Esophagus muscularis mucosa (tissue), 4 donors: ENCODE data around the gene TRIB2. TPM values are rescaled to one million over a fixed set of nuclear protein-coding genes. Genes with fewer than 3 reads are reported as not detected.
A peak's percentile ranks its signal among the peaks of the same experiment; 100 is the strongest.

Experiments used
- DNase-seq: peaks from one replicate; pipeline ENCODE4 v3.0.0-alpha.2; 2017; ENCODE audit errors: extremely low spot score
- H3K27ac ChIP-seq, 4 donors: fragments of 200-600 bp; sonication (generic); replicated peaks in 1 of 4; 1 replicate in 3 of 4; 2 replicates in 1 of 4; pipeline ENCODE4 v1.5.1; 2016 to 2019; ENCODE audit warnings: mild to moderate bottlenecking in 1 of 4
- H3K27me3 ChIP-seq, 4 donors: fragments of 200-600 bp; sonication (generic); one replicate each; pipeline versions ENCODE4 v1.5.1 to v1.6.0; 2016 to 2019
- H3K36me3 ChIP-seq, 4 donors: fragments of 200-600 bp; sonication (generic); one replicate each; pipeline ENCODE4 v1.5.1; 2016 to 2019
- H3K4me1 ChIP-seq, 4 donors: fragments of 200-600 bp; sonication (generic); one replicate each; pipeline ENCODE4 v1.5.1; 2016 to 2019
- H3K4me3 ChIP-seq, 4 donors: fragments of 200-600 bp; sonication (generic); 1 replicate in 2 of 4; 2 replicates in 2 of 4; pipeline ENCODE4 v1.5.1; 2016 to 2019; ENCODE audit warnings: mild to moderate bottlenecking in 4 of 4, moderate library complexity in 1 of 4
- H3K9me3 ChIP-seq, 4 donors: fragments of 200-600 bp; sonication (generic); 1 replicate in 3 of 4; 2 replicates in 1 of 4; pipeline ENCODE4 v1.5.1; 2016 to 2019
- EP300 ChIP-seq: sonication (generic); formaldehyde crosslinking; IDR thresholded peaks from one replicate; pipeline ENCODE4 v1.6.1; 2017; ENCODE audit warnings: antibody characterized with exemption
- POLR2A ChIP-seq: fragments of 450-650 bp; IDR thresholded peaks from one replicate; pipeline ENCODE4 v1.6.1; 2017; ENCODE audit warnings: antibody characterized with exemption, moderate library complexity, mild to moderate bottlenecking, low read depth
- POLR2AphosphoS5 ChIP-seq, 2 donors: sonication (generic); formaldehyde crosslinking; IDR thresholded peaks; one replicate each; pipeline ENCODE4 v1.6.1; 2017; ENCODE audit warnings: antibody characterized with exemption in 2 of 2
- WGBS: methylation state at CpG from one replicate; pipeline ENCODE4 v1.1.5; 2018; 5-methylcytosine and 5-hydroxymethylcytosine counted together
- intact Hi-C: fragments of 100-400 bp; cut with DNase I; formaldehyde crosslinking; loops from one replicate; pipeline ENCODE4 v1.15.1; 2023
- total RNA-seq, 4 donors: library from RNA; depleted of rRNA; stranded (reverse); fragments of >200 nt; gene quantifications; one replicate each; pipeline versions ENCODE4 v1.1.0 to v1.2.1, GENCODE V29; 2016
- TF ChIP-seq, protein P1 (sequence below), 3 experiments: fragments of 200-600 bp in 2 of 3; fragments of 450-650 bp in 1 of 3; sonication (generic) in 2 of 3; IDR thresholded peaks; one replicate each; pipeline ENCODE4 v1.5.1; 2017 to 2019; ENCODE audit warnings: antibody characterized with exemption in 3 of 3, mild to moderate bottlenecking in 2 of 3, moderate library complexity in 1 of 3

The TRIB2 gene
- total RNA-seq, 4 donors from 2014 or later, result 31.5 to 52.3 (median 39.2) TPM

DNA sequence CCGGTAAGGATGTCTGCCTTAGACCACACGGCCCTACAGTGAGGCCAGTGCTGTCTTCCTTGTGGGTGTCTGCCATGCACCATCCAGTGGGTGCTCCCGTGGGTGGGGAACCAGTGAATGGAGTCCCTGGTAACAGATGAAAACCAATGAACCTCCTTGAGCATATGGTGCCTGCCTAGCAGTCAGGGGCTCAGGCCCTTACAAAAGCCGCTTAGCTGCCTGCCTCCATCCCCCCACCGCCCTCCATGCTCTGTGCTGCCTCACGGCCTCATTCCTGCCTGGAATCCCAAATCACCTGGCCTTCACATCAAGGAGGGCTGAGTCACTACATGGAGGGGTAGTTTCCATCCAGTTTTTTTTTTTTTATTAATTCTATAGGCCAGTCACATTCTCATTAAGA lies 30.8 kb upstream of the TRIB2 start:
- Histone ChIP-seq H3K4me3 (no peak overlapping the region), H3K36me3 (no peaks in the 10 kb centered on the region), H3K27ac (peak overlapping the region in 2 of 4 donors; percentile 61 to 81), H3K27me3 (no peaks in the 10 kb centered on the region), H3K4me1 (peaks cover 0 to 40% (median 27%) of the 10 kb centered on the region in 4 donors), H3K9me3 (peaks cover 0 to 6% (median 2%) of the 10 kb centered on the region in 4 donors)
- intact Hi-C loops, result no loop called here
- no peak for TF ChIP-seq POLR2AphosphoS5 (IDR thresholded peaks at IDR 0.05)
- TF ChIP-seq EP300, result no peak
- TF ChIP-seq, protein P1, sequence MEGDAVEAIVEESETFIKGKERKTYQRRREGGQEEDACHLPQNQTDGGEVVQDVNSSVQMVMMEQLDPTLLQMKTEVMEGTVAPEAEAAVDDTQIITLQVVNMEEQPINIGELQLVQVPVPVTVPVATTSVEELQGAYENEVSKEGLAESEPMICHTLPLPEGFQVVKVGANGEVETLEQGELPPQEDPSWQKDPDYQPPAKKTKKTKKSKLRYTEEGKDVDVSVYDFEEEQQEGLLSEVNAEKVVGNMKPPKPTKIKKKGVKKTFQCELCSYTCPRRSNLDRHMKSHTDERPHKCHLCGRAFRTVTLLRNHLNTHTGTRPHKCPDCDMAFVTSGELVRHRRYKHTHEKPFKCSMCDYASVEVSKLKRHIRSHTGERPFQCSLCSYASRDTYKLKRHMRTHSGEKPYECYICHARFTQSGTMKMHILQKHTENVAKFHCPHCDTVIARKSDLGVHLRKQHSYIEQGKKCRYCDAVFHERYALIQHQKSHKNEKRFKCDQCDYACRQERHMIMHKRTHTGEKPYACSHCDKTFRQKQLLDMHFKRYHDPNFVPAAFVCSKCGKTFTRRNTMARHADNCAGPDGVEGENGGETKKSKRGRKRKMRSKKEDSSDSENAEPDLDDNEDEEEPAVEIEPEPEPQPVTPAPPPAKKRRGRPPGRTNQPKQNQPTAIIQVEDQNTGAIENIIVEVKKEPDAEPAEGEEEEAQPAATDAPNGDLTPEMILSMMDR (IDR thresholded peaks at IDR 0.05), result no peak
- TF ChIP-seq POLR2A, result no peak
- peak; percentile 66 for DNase-seq
- 96% methylated on average over 6 of the region's 6 CpGs for WGBS

DNA sequence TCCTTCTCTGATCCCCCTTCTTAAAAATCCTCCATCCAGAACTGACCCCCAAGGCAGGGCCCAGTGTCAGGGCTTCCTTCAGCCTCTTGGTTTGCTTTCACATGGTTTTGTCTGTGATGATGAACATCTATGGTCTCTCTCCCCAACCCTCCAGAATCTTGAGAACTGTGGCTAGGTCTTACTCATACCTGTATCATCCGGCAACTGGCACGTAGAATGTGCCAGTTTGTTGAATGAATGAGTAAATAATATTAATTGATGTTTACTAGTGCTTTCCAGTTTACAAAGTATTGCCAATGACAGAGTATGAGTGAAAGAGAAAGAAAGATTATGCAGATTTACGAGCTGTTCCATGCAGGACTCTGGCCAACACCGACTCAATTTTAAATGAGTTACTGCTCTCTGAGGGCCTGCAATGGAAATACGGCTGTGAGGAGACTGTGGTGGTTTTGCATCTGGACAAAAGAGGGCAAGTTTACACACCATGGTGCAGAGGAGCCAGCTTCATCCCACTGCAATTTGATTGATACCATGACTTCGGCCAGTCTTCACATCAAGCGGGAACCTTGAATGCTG lies 29.9 kb upstream of the TRIB2 start:
- Histone ChIP-seq H3K4me1 (peaks cover 0 to 40% (median 27%) of the 10 kb centered on the region in 4 donors), H3K36me3 (no peaks in the 10 kb centered on the region), H3K27me3 (no peaks in the 10 kb centered on the region), H3K9me3 (peaks cover 0 to 6% (median 3%) of the 10 kb centered on the region in 4 donors), H3K4me3 (no peak overlapping the region), H3K27ac (no peak overlapping the region)
- TF ChIP-seq, protein P1 (IDR thresholded peaks at IDR 0.05), result no peak
- TF ChIP-seq POLR2AphosphoS5 (IDR thresholded peaks at IDR 0.05), result no peak
- TF ChIP-seq EP300, result no peak
- 75% methylated on average over 7 of the region's 7 CpGs for WGBS
- DNase-seq, result peak; percentile 50
- intact Hi-C loops, result no loop called here

DNA sequence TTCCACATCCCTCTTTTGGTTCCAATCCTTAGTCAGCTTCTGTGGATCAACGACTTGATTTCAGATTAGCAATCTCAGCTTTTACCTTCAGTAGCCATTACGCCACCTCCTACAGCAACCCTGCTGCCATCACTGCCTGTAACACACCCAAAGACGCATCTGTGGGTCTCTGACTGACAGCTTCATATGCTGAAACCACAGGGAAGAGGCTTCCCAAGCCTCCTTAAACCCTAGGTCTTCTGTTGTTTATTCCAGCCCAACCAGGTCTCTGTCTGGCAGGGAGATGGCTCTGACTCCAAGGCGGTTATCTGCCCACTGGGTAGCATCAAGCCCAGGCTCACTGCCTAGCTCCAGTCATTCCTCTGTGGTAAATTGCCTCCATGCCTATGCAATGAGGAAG lies 28.6 kb upstream of the TRIB2 start:
- Histone ChIP-seq H3K36me3 (no peaks in the 10 kb centered on the region), H3K27me3 (no peaks in the 10 kb centered on the region), H3K4me1 (peaks cover 0 to 32% (median 24%) of the 10 kb centered on the region in 4 donors), H3K27ac (no peak overlapping the region), H3K9me3 (peaks cover 0 to 6% (median 5%) of the 10 kb centered on the region in 4 donors), H3K4me3 (no peak overlapping the region)
- intact Hi-C loops, result no loop called here
- peak; percentile 80 for DNase-seq
- TF ChIP-seq EP300 (no peak), POLR2AphosphoS5 (IDR thresholded peaks at IDR 0.05) (no peak), POLR2A (no peak)
- TF ChIP-seq, protein P1 (IDR thresholded peaks at IDR 0.05), result no peak
- 79% methylated on average over 4 of the region's 4 CpGs for WGBS

DNA sequence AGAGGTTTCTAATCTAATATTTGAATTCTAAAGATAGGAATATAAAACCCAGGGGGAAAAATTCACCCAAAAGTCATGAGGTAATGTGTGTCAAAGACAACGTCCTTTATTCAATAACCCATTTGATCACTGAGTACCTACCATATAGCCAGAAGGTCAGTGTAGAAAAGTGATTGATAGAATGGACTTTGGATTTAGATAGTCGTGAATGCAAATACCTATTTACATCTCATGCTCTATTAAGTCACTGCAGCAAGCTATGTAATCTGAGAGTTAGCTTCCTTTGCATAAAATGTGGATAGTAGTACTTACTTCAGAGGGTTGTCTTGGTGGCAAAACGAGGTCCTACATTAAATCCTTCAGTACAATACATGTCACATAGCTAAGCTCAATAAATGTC lies 27.8 kb upstream of the TRIB2 start:
- peaks cover 0 to 6% (median 5%) of the 10 kb centered on the region in 4 donors for H3K9me3 ChIP-seq
- H3K36me3 ChIP-seq, result no peaks in the 10 kb centered on the region
- no peak overlapping the region for H3K4me3 ChIP-seq
- DNase-seq, result no peak
- H3K4me1 ChIP-seq, result peaks cover 0 to 26% (median 16%) of the 10 kb centered on the region in 4 donors
- no peak overlapping the region for H3K27ac ChIP-seq
- TF ChIP-seq EP300 (no peak), POLR2AphosphoS5 (IDR thresholded peaks at IDR 0.05) (no peak), POLR2A (no peak)
- TF ChIP-seq, protein P1 (IDR thresholded peaks at IDR 0.05), result no peak
- H3K27me3 ChIP-seq, result no peaks in the 10 kb centered on the region
- WGBS, result 82% methylated on average over 3 of the region's 3 CpGs
- intact Hi-C loops, result no loop called here

DNA sequence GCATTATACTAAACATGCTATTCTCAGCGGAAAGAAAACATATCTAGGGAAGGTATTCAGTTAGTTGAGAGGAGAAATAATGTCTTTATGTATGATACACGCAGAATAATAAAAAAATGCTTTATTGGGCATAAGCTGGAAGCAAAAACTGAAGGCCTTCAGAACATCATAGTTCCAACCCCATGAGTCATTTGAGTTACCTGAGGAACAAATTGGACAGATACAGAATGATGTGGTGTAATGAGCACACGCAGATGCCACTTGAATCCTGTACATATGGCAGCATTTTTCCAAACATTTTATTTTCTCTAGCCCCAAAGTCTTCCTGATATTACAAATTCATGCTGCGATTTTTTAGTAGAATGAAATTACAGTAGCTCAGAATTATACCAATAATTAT lies 23.2 kb upstream of the TRIB2 start:
- WGBS, result 96% methylated on average over 4 of the region's 4 CpGs
- intact Hi-C loops, result no loop called here
- no peaks in the 10 kb centered on the region for H3K36me3 ChIP-seq
- no peaks in the 10 kb centered on the region for H3K27me3 ChIP-seq
- H3K4me3 ChIP-seq, result no peak overlapping the region
- no peaks in the 10 kb centered on the region for H3K4me1 ChIP-seq
- no peak overlapping the region for H3K27ac ChIP-seq
- DNase-seq, result no peak
- peaks cover 0 to 6% (median 5%) of the 10 kb centered on the region in 4 donors for H3K9me3 ChIP-seq
- TF ChIP-seq POLR2A, result no peak
- no peak for TF ChIP-seq EP300
- TF ChIP-seq, protein P1 (IDR thresholded peaks at IDR 0.05), result no peak
- no peak for TF ChIP-seq POLR2AphosphoS5 (IDR thresholded peaks at IDR 0.05)
